GM19193 (cell line): ENCODE measurements around the gene ZNF273.

ENCODE experiments used
- POLR2A ChIP-seq: IDR thresholded peaks from 4 replicates; pipeline ENCODE4 v1.6.1; 2011; ENCODE audit not compliant: insufficient read depth, insufficient read length; ENCODE audit errors: extremely low read depth

Gene ZNF273

GRCh38 chr7:64874562-64875250 lies 28.4 kb upstream of the ZNF273 start:
- TF ChIP-seq POLR2A, result no peak

GRCh38 chr7:64875258-64875657 lies 27.8 kb upstream of the ZNF273 start:
- no peak for TF ChIP-seq POLR2A

GRCh38 chr7:64875658-64876406 lies 27.2 kb upstream of the ZNF273 start:
- no peak for TF ChIP-seq POLR2A

GRCh38 chr7:64876792-64877713 lies 26.0 kb upstream of the ZNF273 start:
- TF ChIP-seq POLR2A, result no peak

GRCh38 chr7:64877714-64878610 lies 25.1 kb upstream of the ZNF273 start:
- no peak for TF ChIP-seq POLR2A

- no peak for TF ChIP-seq POLR2A
Observed at GRCh38 chr7:64878684-64879083, 24.4 kb upstream of the ZNF273 start.

GRCh38 chr7:64879086-64879730 lies 23.9 kb upstream of the ZNF273 start:
- no peak for TF ChIP-seq POLR2A

GRCh38 chr7:64879800-64880199 lies 23.3 kb upstream of the ZNF273 start:
- TF ChIP-seq POLR2A, result no peak

GRCh38 chr7:64880322-64881297 lies 22.5 kb upstream of the ZNF273 start:
- TF ChIP-seq POLR2A, result no peak

GRCh38 chr7:64881461-64882287 lies 21.4 kb upstream of the ZNF273 start:
- no peak for TF ChIP-seq POLR2A

- no peak for TF ChIP-seq POLR2A
Observed at GRCh38 chr7:64882341-64883112, 20.5 kb upstream of the ZNF273 start.

GRCh38 chr7:64883113-64883905 lies 19.8 kb upstream of the ZNF273 start:
- no peak for TF ChIP-seq POLR2A
